T-helper 1 cell treated with Interleukin-12 subunit alpha and Interleukin-12 subunit beta and Interleukin-4 antibody, amounts not matched to agents 30 μg/mL and 1 μg/mL, for 36 hours (primary cell): ENCODE results near the gene NFATC3.

Experiments
- H3K27ac Mint-ChIP-seq: one replicate; pipeline ENCODE4 v1.8.0; 2021; ENCODE audit warnings: mild to moderate bottlenecking, mixed read lengths
- H3K27me3 Mint-ChIP-seq: one replicate; pipeline ENCODE4 v1.8.0; 2021; ENCODE audit warnings: low read depth, mixed read lengths
- H3K36me3 Mint-ChIP-seq: one replicate; pipeline ENCODE4 v1.8.0; 2021; ENCODE audit warnings: low read depth, mixed read lengths
- H3K4me1 Mint-ChIP-seq: one replicate; pipeline ENCODE4 v1.8.0; 2021; ENCODE audit warnings: low read depth, mixed read lengths
- H3K4me3 Mint-ChIP-seq: one replicate; pipeline ENCODE4 v1.8.0; 2021; ENCODE audit warnings: mild to moderate bottlenecking, moderate library complexity, mixed read lengths
- H3K9me3 Mint-ChIP-seq: one replicate; pipeline ENCODE4 v1.8.0; 2021; ENCODE audit warnings: mixed read lengths

Gene NFATC3

GRCh38 chr16:68236137-68236825 is 151.1 kb downstream of the NFATC3 start:
- H3K36me3 Mint-ChIP-seq, result peaks cover 4% of the 10 kb centered on the region
- H3K27ac Mint-ChIP-seq, result no peak overlapping the region
- H3K4me3 Mint-ChIP-seq, result peak overlapping the region; percentile 94
- H3K9me3 Mint-ChIP-seq, result no peaks in the 10 kb centered on the region
- H3K4me1 Mint-ChIP-seq, result peaks cover 26% of the 10 kb centered on the region
- H3K27me3 Mint-ChIP-seq, result peaks cover 4% of the 10 kb centered on the region

- Mint-ChIP-seq H3K9me3 (no peaks in the 10 kb centered on the region), H3K4me3 (peak overlapping the region; percentile 94), H3K4me1 (peaks cover 26% of the 10 kb centered on the region), H3K27me3 (peaks cover 4% of the 10 kb centered on the region), H3K27ac (no peak overlapping the region), H3K36me3 (peaks cover 4% of the 10 kb centered on the region)
These were observed 151.7 kb downstream of the NFATC3 start for GRCh38 chr16:68236826-68237242.

GRCh38 chr16:68237243-68238028 is 152.3 kb downstream of the NFATC3 start:
- H3K4me3 Mint-ChIP-seq, result peak overlapping the region; percentile 94
- H3K27ac Mint-ChIP-seq, result peak overlapping the region; percentile 73
- H3K27me3 Mint-ChIP-seq, result peaks cover 4% of the 10 kb centered on the region
- H3K36me3 Mint-ChIP-seq, result peaks cover 4% of the 10 kb centered on the region
- peaks cover 26% of the 10 kb centered on the region for H3K4me1 Mint-ChIP-seq
- no peaks in the 10 kb centered on the region for H3K9me3 Mint-ChIP-seq

GRCh38 chr16:68238029-68238345 is 152.8 kb downstream of the NFATC3 start:
- H3K36me3 Mint-ChIP-seq, result peaks cover 4% of the 10 kb centered on the region
- peaks cover 4% of the 10 kb centered on the region for H3K27me3 Mint-ChIP-seq
- no peaks in the 10 kb centered on the region for H3K9me3 Mint-ChIP-seq
- H3K27ac Mint-ChIP-seq, result peak overlapping the region; percentile 73
- H3K4me1 Mint-ChIP-seq, result peaks cover 25% of the 10 kb centered on the region
- peak overlapping the region; percentile 94 for H3K4me3 Mint-ChIP-seq

- Mint-ChIP-seq H3K36me3 (peaks cover 2% of the 10 kb centered on the region), H3K27me3 (peaks cover 7% of the 10 kb centered on the region), H3K4me1 (peaks cover 25% of the 10 kb centered on the region), H3K4me3 (no peak overlapping the region), H3K27ac (no peak overlapping the region), H3K9me3 (no peaks in the 10 kb centered on the region)
These were observed 156.9 kb downstream of the NFATC3 start for GRCh38 chr16:68242085-68242484.

GRCh38 chr16:68242926-68243858 is 158.0 kb downstream of the NFATC3 start:
- H3K9me3 Mint-ChIP-seq, result no peaks in the 10 kb centered on the region
- H3K27me3 Mint-ChIP-seq, result peaks cover 3% of the 10 kb centered on the region
- H3K27ac Mint-ChIP-seq, result no peak overlapping the region
- H3K36me3 Mint-ChIP-seq, result peaks cover 2% of the 10 kb centered on the region
- H3K4me1 Mint-ChIP-seq, result peaks cover 19% of the 10 kb centered on the region
- peak overlapping the region; percentile 34 for H3K4me3 Mint-ChIP-seq

- H3K4me3 Mint-ChIP-seq, result peak overlapping the region; percentile 100
- peaks cover 3% of the 10 kb centered on the region for H3K27me3 Mint-ChIP-seq
- peaks cover 2% of the 10 kb centered on the region for H3K36me3 Mint-ChIP-seq
- H3K9me3 Mint-ChIP-seq, result no peaks in the 10 kb centered on the region
- peaks cover 17% of the 10 kb centered on the region for H3K4me1 Mint-ChIP-seq
- peak overlapping the region; percentile 81 for H3K27ac Mint-ChIP-seq
These were observed 159.3 kb downstream of the NFATC3 start for GRCh38 chr16:68244481-68244902.

- H3K4me1 Mint-ChIP-seq, result peaks cover 17% of the 10 kb centered on the region
- H3K27ac Mint-ChIP-seq, result peak within 1 kb of the TSS; percentile 81
- no peaks in the 10 kb centered on the region for H3K9me3 Mint-ChIP-seq
- peaks cover 3% of the 10 kb centered on the region for H3K27me3 Mint-ChIP-seq
- H3K4me3 Mint-ChIP-seq, result peak within 1 kb of the TSS; percentile 100
- H3K36me3 Mint-ChIP-seq, result peaks cover 3% of the 10 kb centered on the region
These were observed 160.0 kb downstream of the NFATC3 start, which contains the start of gene PLA2G15 for GRCh38 chr16:68244903-68245853. PLA2G15 (plus strand) TSS chr16:68245373; CDS start chr16:68245427, 54 bp downstream.

GRCh38 chr16:68246121-68246520 is 161.0 kb downstream of the NFATC3 start:
- Mint-ChIP-seq H3K27me3 (peaks cover 3% of the 10 kb centered on the region), H3K4me1 (peaks cover 17% of the 10 kb centered on the region), H3K36me3 (peaks cover 7% of the 10 kb centered on the region), H3K4me3 (peak overlapping the region; percentile 100), H3K9me3 (no peaks in the 10 kb centered on the region), H3K27ac (peak overlapping the region; percentile 80)

GRCh38 chr16:68246666-68247065 is 161.5 kb downstream of the NFATC3 start:
- H3K27ac Mint-ChIP-seq, result peak overlapping the region; percentile 69
- H3K9me3 Mint-ChIP-seq, result no peaks in the 10 kb centered on the region
- H3K36me3 Mint-ChIP-seq, result peaks cover 7% of the 10 kb centered on the region
- H3K27me3 Mint-ChIP-seq, result peaks cover 3% of the 10 kb centered on the region
- H3K4me1 Mint-ChIP-seq, result peaks cover 17% of the 10 kb centered on the region
- no peak overlapping the region for H3K4me3 Mint-ChIP-seq

GRCh38 chr16:68247400-68247799 is 162.2 kb downstream of the NFATC3 start:
- H3K36me3 Mint-ChIP-seq, result peaks cover 7% of the 10 kb centered on the region
- no peaks in the 10 kb centered on the region for H3K9me3 Mint-ChIP-seq
- no peak overlapping the region for H3K27ac Mint-ChIP-seq
- H3K27me3 Mint-ChIP-seq, result peaks cover 3% of the 10 kb centered on the region
- H3K4me3 Mint-ChIP-seq, result no peak overlapping the region
- peaks cover 17% of the 10 kb centered on the region for H3K4me1 Mint-ChIP-seq

- Mint-ChIP-seq H3K36me3 (peaks cover 7% of the 10 kb centered on the region), H3K4me3 (no peak overlapping the region), H3K27ac (no peak overlapping the region), H3K27me3 (peaks cover 3% of the 10 kb centered on the region), H3K4me1 (peaks cover 17% of the 10 kb centered on the region), H3K9me3 (no peaks in the 10 kb centered on the region)
These were observed 162.8 kb downstream of the NFATC3 start for GRCh38 chr16:68247932-68248331.

GRCh38 chr16:68249371-68249770 is 164.2 kb downstream of the NFATC3 start:
- H3K27me3 Mint-ChIP-seq, result peaks cover 3% of the 10 kb centered on the region
- peaks cover 17% of the 10 kb centered on the region for H3K4me1 Mint-ChIP-seq
- H3K36me3 Mint-ChIP-seq, result peaks cover 9% of the 10 kb centered on the region
- H3K27ac Mint-ChIP-seq, result no peak overlapping the region
- H3K4me3 Mint-ChIP-seq, result no peak overlapping the region
- no peaks in the 10 kb centered on the region for H3K9me3 Mint-ChIP-seq
